ENCODE data around the gene NKX2-4. TPM values are rescaled to one million over a fixed set of nuclear protein-coding genes. Genes with fewer than 3 reads are reported as not detected.

The NKX2-4 gene
- polyA plus RNA-seq, 1 donor from 2014 or later: not detected

GRCh38 chr20:21387528-21387927, 9.8 kb downstream of the NKX2-4 start:
- Histone ChIP-seq H3F3A (ENCODE audit: insufficient read depth, low read length, poor library complexity, severe bottlenecking) (no peaks in the 10 kb centered on the region), H3K79me2 (replicated peaks; ENCODE audit: insufficient read depth, low read length) (no peaks in the 10 kb centered on the region), H3K27ac (ENCODE audit: low read length) (no peak overlapping the region), H3K9ac (ENCODE audit: low read length) (no peak overlapping the region), H3K9me3 (ENCODE audit: low read length) (no peaks in the 10 kb centered on the region), H3K27me3 (ENCODE audit: insufficient read depth, low read depth, low read length) (peaks cover 25% of the 10 kb centered on the region), H3K4me3 (ENCODE audit: low read length) (no peak overlapping the region), H3K9me2 (ENCODE audit: insufficient read depth, low read length) (no peaks in the 10 kb centered on the region), H3K36me3 (ENCODE audit: insufficient read depth, low read length) (peaks cover 4% of the 10 kb centered on the region), H4K20me1 (ENCODE audit: insufficient read depth) (no peaks in the 10 kb centered on the region), H2AFZ (ENCODE audit: low read depth, low read length) (no peak overlapping the region), H3K4me2 (ENCODE audit: low read length) (no peak overlapping the region)
- TF ChIP-seq SMC3 (conservative IDR thresholded peaks at IDR 0.05; ENCODE audit: poor library complexity) (no peak), CTCF (IDR thresholded peaks at IDR 0.05; ENCODE audit: poor library complexity, severe bottlenecking) (no peak), EP300 (conservative IDR thresholded peaks at IDR 0.05; ENCODE audit: poor library complexity, severe bottlenecking) (no peak), TAF1 (IDR thresholded peaks at IDR 0.05; ENCODE audit: low read depth) (no peak), MXI1 (conservative IDR thresholded peaks at IDR 0.05; ENCODE audit: poor library complexity, severe bottlenecking) (no peak), RAD21 (conservative IDR thresholded peaks at IDR 0.05) (no peak), REST (IDR thresholded peaks at IDR 0.05; ENCODE audit: borderline replicate concordance) (no peak), EZH2 (IDR thresholded peaks at IDR 0.05; ENCODE audit: borderline replicate concordance, insufficient read depth, low read length, poor library complexity, severe bottlenecking) (no peak), POLR2AphosphoS5 (IDR thresholded peaks at IDR 0.05) (no peak)

- peaks cover 11% of the 10 kb centered on the region for H3K27me3 ChIP-seq (ENCODE audit: insufficient read depth, low read depth, low read length)
- H3K9ac ChIP-seq (ENCODE audit: low read length): no peak overlapping the region
- no peak overlapping the region for H3K4me3 ChIP-seq (ENCODE audit: low read length)
- H3K36me3 ChIP-seq (ENCODE audit: insufficient read depth, low read length): peaks cover 4% of the 10 kb centered on the region
- no peak overlapping the region for H3K27ac ChIP-seq (ENCODE audit: low read length)
- no peaks in the 10 kb centered on the region for H4K20me1 ChIP-seq (ENCODE audit: insufficient read depth)
- no peaks in the 10 kb centered on the region for H3K79me2 ChIP-seq (replicated peaks; ENCODE audit: insufficient read depth, low read length)
- H3K4me2 ChIP-seq (ENCODE audit: low read length): no peak overlapping the region
- TF ChIP-seq POLR2AphosphoS5 (IDR thresholded peaks at IDR 0.05) (no peak), SMC3 (conservative IDR thresholded peaks at IDR 0.05; ENCODE audit: poor library complexity) (no peak), RAD21 (conservative IDR thresholded peaks at IDR 0.05) (no peak), REST (IDR thresholded peaks at IDR 0.05; ENCODE audit: borderline replicate concordance) (no peak), EP300 (conservative IDR thresholded peaks at IDR 0.05; ENCODE audit: poor library complexity, severe bottlenecking) (no peak)
- no peaks in the 10 kb centered on the region for H3K9me3 ChIP-seq (ENCODE audit: low read length)
- no peaks in the 10 kb centered on the region for H3K9me2 ChIP-seq (ENCODE audit: insufficient read depth, low read length)
- no peaks in the 10 kb centered on the region for H3F3A ChIP-seq (ENCODE audit: insufficient read depth, low read length, poor library complexity, severe bottlenecking)
- no peak overlapping the region for H2AFZ ChIP-seq (ENCODE audit: low read depth, low read length)
These were observed 11.2 kb downstream of the NKX2-4 start for GRCh38 chr20:21386111-21386510.
